Liver (tissue), 9 donors: Measurements from ENCODE around the gene TRIM14. TPM values are rescaled to one million over a fixed set of nuclear protein-coding genes. Genes with fewer than 3 reads are reported as not detected.

ENCODE experiments used
- DNase-seq: peaks from one replicate; pipeline ENCODE4 v3.0.0-alpha.2; 2017; ENCODE audit warnings: low spot score
- H3K27ac ChIP-seq, 2 donors: one replicate each; pipeline ENCODE4 v1.7.0; 2013; ENCODE audit warnings: inconsistent platforms in 2 of 2, low read length in 2 of 2, control low read depth in 1 of 2, low read depth in 1 of 2, mild to moderate bottlenecking in 1 of 2
- H3K27me3 ChIP-seq, 4 donors: one replicate each; pipeline versions ENCODE4 v1.6.1 to v1.7.0; 2013; ENCODE audit warnings: low read length in 3 of 4, inconsistent platforms in 1 of 4, mild to moderate bottlenecking in 1 of 4, moderate library complexity in 1 of 4; ENCODE audit not compliant: control insufficient read depth in 4 of 4, insufficient read depth in 4 of 4
- H3K36me3 ChIP-seq, 4 donors: one replicate each; pipeline versions ENCODE4 v1.6.1 to v1.7.0; 2013; ENCODE audit warnings: low read length in 3 of 4, mild to moderate bottlenecking in 3 of 4, low read depth in 1 of 4, moderate library complexity in 1 of 4; ENCODE audit not compliant: control insufficient read depth in 4 of 4, insufficient read depth in 3 of 4
- H3K4me1 ChIP-seq, 4 donors: one replicate each; pipeline versions ENCODE4 v1.6.1 to v1.7.0; 2013; ENCODE audit warnings: low read length in 3 of 4, mild to moderate bottlenecking in 3 of 4, moderate library complexity in 1 of 4; ENCODE audit not compliant: control insufficient read depth in 4 of 4, insufficient read depth in 4 of 4
- H3K4me3 ChIP-seq, 3 donors: one replicate each; pipeline versions ENCODE4 v1.6.1 to v1.7.0; 2013; ENCODE audit warnings: low read length in 3 of 3, control low read depth in 1 of 3, low read depth in 1 of 3, mild to moderate bottlenecking in 1 of 3
- H3K9ac ChIP-seq, 2 donors: one replicate each; pipeline ENCODE4 v1.7.0; 2013; ENCODE audit warnings: low read length in 2 of 2, mild to moderate bottlenecking in 2 of 2, moderate library complexity in 2 of 2, control low read depth in 1 of 2, low read depth in 1 of 2
- H3K9me3 ChIP-seq, 4 donors: one replicate each; pipeline versions ENCODE4 v1.6.1 to v1.7.0; 2013; ENCODE audit warnings: low read length in 3 of 4; ENCODE audit not compliant: control insufficient read depth in 4 of 4
- ATF3 ChIP-seq: IDR thresholded peaks from 2 replicates; pipeline ENCODE4 v1.6.1; 2016; ENCODE audit warnings: antibody characterized with exemption
- CTCF ChIP-seq: fragments of 150-350 bp; IDR thresholded peaks from 2 replicates; pipeline ENCODE4 v1.5.1; 2017; ENCODE audit warnings: improper control_type of control experiment, low read depth, low read length; ENCODE audit not compliant: missing input control
- EGR1 ChIP-seq, 2 donors: IDR thresholded peaks; 2 replicates each; pipeline ENCODE4 v1.6.1; 2016 to 2018; ENCODE audit warnings: antibody characterized with exemption in 2 of 2, low read depth in 2 of 2
- GABPA ChIP-seq, 2 donors: IDR thresholded peaks in 1 of 2; conservative IDR thresholded peaks in 1 of 2; 2 replicates each; pipeline ENCODE4 v1.6.1; 2016; ENCODE audit warnings: antibody characterized with exemption in 2 of 2, mild to moderate bottlenecking in 1 of 2, moderate library complexity in 1 of 2
- HNF4A ChIP-seq, 2 donors: conservative IDR thresholded peaks; 2 replicates each; pipeline ENCODE4 v1.6.1; 2016; ENCODE audit warnings: antibody characterized with exemption in 2 of 2, mild to moderate bottlenecking in 2 of 2
- HNF4G ChIP-seq: IDR thresholded peaks from 2 replicates; pipeline ENCODE4 v1.6.1; 2016; ENCODE audit warnings: antibody characterized with exemption
- NR2F2 ChIP-seq: IDR thresholded peaks from 2 replicates; pipeline ENCODE4 v1.6.1; 2016; ENCODE audit warnings: antibody characterized with exemption
- RAD21 ChIP-seq, 2 donors: IDR thresholded peaks; 2 replicates each; pipeline ENCODE4 v1.6.1; 2016; ENCODE audit warnings: antibody characterized with exemption in 2 of 2, mild to moderate bottlenecking in 2 of 2
- RXRA ChIP-seq, 2 donors: IDR thresholded peaks; 2 replicates each; pipeline ENCODE4 v1.6.1; 2017 to 2018; ENCODE audit warnings: antibody characterized with exemption in 2 of 2, mild to moderate bottlenecking in 1 of 2
- TAF1 ChIP-seq: conservative IDR thresholded peaks from 2 replicates; pipeline ENCODE4 v1.6.1; 2016; ENCODE audit warnings: antibody characterized with exemption, mild to moderate bottlenecking
- YY1 ChIP-seq: IDR thresholded peaks from 2 replicates; pipeline ENCODE4 v1.6.1; 2016; ENCODE audit warnings: antibody characterized with exemption, mild to moderate bottlenecking
- ZBTB33 ChIP-seq: IDR thresholded peaks from 2 replicates; pipeline ENCODE4 v1.6.1; 2016; ENCODE audit warnings: antibody characterized with exemption
- WGBS: extraction: QIAGEN DNeasy Blood & Tissue Kit; methylation state at CpG from one replicate; pipeline ENCODE4 v1.1.7; 2013; 5-methylcytosine and 5-hydroxymethylcytosine counted together
- polyA plus RNA-seq, 2 donors: library from polyadenylated mRNA; stranded (reverse) in 1 of 2; unstranded in 1 of 2; fragments of 200-250 nt in 1 of 2; fragments of >200 nt in 1 of 2; fragmentation: Nextera tagmentation in 1 of 2; extraction: Ambion mirVana in 1 of 2; gene quantifications; one replicate each; pipeline versions ENCODE4 v1.2.1 to v1.2.3, GENCODE V29; 2013 to 2015
- total RNA-seq, 2 donors: library from RNA; depleted of rRNA; stranded (reverse); fragments of >200 nt; gene quantifications; one replicate each; pipeline ENCODE4 v1.2.3, GENCODE V29; 2014
- donor health status: healthy.
- donor health status: healthy.
- donor health status: healthy.
- donor health status: healthy.
- donor health status: healthy.

TRIM14 gene
- 10 to 100 TPM; 15.2 to 19.9 TPM for total RNA-seq
- polyA plus RNA-seq, result 10 to 100 TPM; 15.6 to 22.0 TPM

- peak; percentile 69 for DNase-seq
- Histone ChIP-seq H3K9ac (peak within 1 kb of the TSS; percentile 60 to 82), H3K27me3 (no peaks in the 10 kb centered on the region), H3K4me3 (peak within 1 kb of the TSS; percentile 78 to 90 (median 86)), H3K36me3 (peaks cover 0 to 1% (median 0%) of the 10 kb centered on the region in 4 donors), H3K27ac (peak within 1 kb of the TSS; percentile 73 to 89), H3K9me3 (no peaks in the 10 kb centered on the region), H3K4me1 (peaks cover 2 to 16% (median 10%) of the 10 kb centered on the region in 4 donors)
- no peak for TF ChIP-seq HNF4A (conservative IDR thresholded peaks at IDR 0.05)
- peak; percentile 7 to 36 for TF ChIP-seq RXRA (IDR thresholded peaks at IDR 0.05)
- no peak for TF ChIP-seq ATF3
- TF ChIP-seq EGR1 (IDR thresholded peaks at IDR 0.05; ENCODE audit: low read depth in 2 of 2), result no peak
- TF ChIP-seq HNF4G, result no peak
- TF ChIP-seq YY1, result peak; percentile 20
- TF ChIP-seq RAD21 (IDR thresholded peaks at IDR 0.05), result peak; percentile 29 to 48
- no peak for TF ChIP-seq GABPA (IDR thresholded peaks at IDR 0.05 in 1 of 2, conservative IDR thresholded peaks at IDR 0.05 in 1 of 2)
- no peak for TF ChIP-seq NR2F2
- TF ChIP-seq CTCF, result no peak
- no peak for TF ChIP-seq TAF1
- WGBS, result under 1% methylated on average over 71 of the region's 71 CpGs
Measured at GRCh38 chr9:98118640-98119601, at the start of gene TRIM14. Gene TRIM14 (minus strand): TSS chr9:98119222. CDS start chr9:98119188, 34 bp downstream.

- 88% methylated on average over 3 of the region's 3 CpGs for WGBS
- Histone ChIP-seq H3K4me1 (peaks cover 0 to 6% (median 5%) of the 10 kb centered on the region in 4 donors), H3K9ac (no peak overlapping the region), H3K4me3 (no peak overlapping the region), H3K9me3 (no peaks in the 10 kb centered on the region), H3K27ac (no peak overlapping the region), H3K36me3 (no peaks in the 10 kb centered on the region), H3K27me3 (no peaks in the 10 kb centered on the region)
- no peak for DNase-seq
- no peak for TF ChIP-seq RXRA (IDR thresholded peaks at IDR 0.05)
- no peak for TF ChIP-seq TAF1
- no peak for TF ChIP-seq NR2F2
- no peak for TF ChIP-seq CTCF
- TF ChIP-seq HNF4A (conservative IDR thresholded peaks at IDR 0.05), result no peak
- TF ChIP-seq HNF4G, result no peak
- TF ChIP-seq ATF3, result no peak
- no peak for TF ChIP-seq YY1
- no peak for TF ChIP-seq RAD21 (IDR thresholded peaks at IDR 0.05)
- TF ChIP-seq ZBTB33, result no peak
Measured at GRCh38 chr9:98168153-98168780, 49.2 kb upstream of the TRIM14 start.
